ENCODE measurements around the gene UBE2Q1.

Gene UBE2Q1

GRCh38 chr1:154520333-154520732, 38.1 kb downstream of the UBE2Q1 start:
- FAIRE-seq: no peak
- no peak for DNase-seq (ENCODE audit: extremely low spot score, insufficient read length, low read depth)

- no peak for FAIRE-seq
Measured at GRCh38 chr1:154519591-154519991, 38.9 kb downstream of the UBE2Q1 start.

GRCh38 chr1:154517661-154518060, 40.8 kb downstream of the UBE2Q1 start:
- FAIRE-seq: no peak
- DNase-seq (ENCODE audit: extremely low spot score, insufficient read length, low read depth): no peak

More at GRCh38 chr1:154519591-154519991, 38.9 kb downstream of the UBE2Q1 start:
- no peak for DNase-seq (ENCODE audit: extremely low spot score, insufficient read length, low read depth)

- FAIRE-seq (no peak), DNase-seq (ENCODE audit: extremely low spot score, insufficient read length, low read depth) (no peak)
Measured at GRCh38 chr1:154514066-154514553, 44.4 kb downstream of the UBE2Q1 start.

- no peak for FAIRE-seq
- DNase-seq (ENCODE audit: extremely low spot score, insufficient read length, low read depth): no peak
Measured at GRCh38 chr1:154512760-154513159, 45.7 kb downstream of the UBE2Q1 start.

GRCh38 chr1:154503898-154504297, 54.6 kb downstream of the UBE2Q1 start:
- DNase-seq (ENCODE audit: extremely low spot score, insufficient read length, low read depth): no peak
- FAIRE-seq: no peak

- FAIRE-seq (no peak), DNase-seq (ENCODE audit: extremely low spot score, insufficient read length, low read depth) (no peak)
Measured at GRCh38 chr1:154502744-154503115, 55.7 kb downstream of the UBE2Q1 start.

GRCh38 chr1:154502066-154502743, 56.3 kb downstream of the UBE2Q1 start, which contains the start of the genes SHE and TDRD10:
Gene SHE (minus strand): TSS chr1:154502412. CDS start chr1:154502026, 386 bp downstream.
Gene TDRD10 (plus strand): TSS chr1:154502219. CDS start chr1:154506904, 4,685 bp downstream.
- FAIRE-seq (no peak), DNase-seq (ENCODE audit: extremely low spot score, insufficient read length, low read depth) (no peak)

GRCh38 chr1:154501423-154502065, 56.9 kb downstream of the UBE2Q1 start:
- no peak for FAIRE-seq
- no peak for DNase-seq (ENCODE audit: extremely low spot score, insufficient read length, low read depth)

GRCh38 chr1:154500533-154500932, 57.9 kb downstream of the UBE2Q1 start:
- FAIRE-seq: no peak
- no peak for DNase-seq (ENCODE audit: extremely low spot score, insufficient read length, low read depth)

- DNase-seq (ENCODE audit: extremely low spot score, insufficient read length, low read depth) (no peak), FAIRE-seq (no peak)
Measured at GRCh38 chr1:154499446-154499845, 59.0 kb downstream of the UBE2Q1 start.

Data from GM18507 (cell line).